Retinal pigment epithelial cell (primary cell): ENCODE results near the gene TEDC2.
"Not testable (repeated sequence)": the region's sequence is repeated elsewhere in the genome, so short reads cannot be mapped to it uniquely, and the experiment has no call there.

Source experiments
- DNase-seq: peaks from one replicate; pipeline ENCODE4 v3.0.0-alpha.2; 2010; ENCODE audit warnings: low read depth
- H3K4me3 ChIP-seq: 2 replicates; pipeline ENCODE4 v1.5.1; 2011; ENCODE audit warnings: mild to moderate bottlenecking, low read length, control low read depth, moderate library complexity
- TF ChIP-seq, protein P1 (sequence below): conservative IDR thresholded peaks from 2 replicates; pipeline ENCODE4 v1.5.1; 2011; ENCODE audit warnings: low read depth, low read length, control low read depth, inconsistent platforms

Gene TEDC2

GRCh38 chr16:2429771-2430663 lies 29.9 kb upstream of the TEDC2 start:
- peak overlapping the region; percentile 70 for H3K4me3 ChIP-seq
- TF ChIP-seq, protein P1, sequence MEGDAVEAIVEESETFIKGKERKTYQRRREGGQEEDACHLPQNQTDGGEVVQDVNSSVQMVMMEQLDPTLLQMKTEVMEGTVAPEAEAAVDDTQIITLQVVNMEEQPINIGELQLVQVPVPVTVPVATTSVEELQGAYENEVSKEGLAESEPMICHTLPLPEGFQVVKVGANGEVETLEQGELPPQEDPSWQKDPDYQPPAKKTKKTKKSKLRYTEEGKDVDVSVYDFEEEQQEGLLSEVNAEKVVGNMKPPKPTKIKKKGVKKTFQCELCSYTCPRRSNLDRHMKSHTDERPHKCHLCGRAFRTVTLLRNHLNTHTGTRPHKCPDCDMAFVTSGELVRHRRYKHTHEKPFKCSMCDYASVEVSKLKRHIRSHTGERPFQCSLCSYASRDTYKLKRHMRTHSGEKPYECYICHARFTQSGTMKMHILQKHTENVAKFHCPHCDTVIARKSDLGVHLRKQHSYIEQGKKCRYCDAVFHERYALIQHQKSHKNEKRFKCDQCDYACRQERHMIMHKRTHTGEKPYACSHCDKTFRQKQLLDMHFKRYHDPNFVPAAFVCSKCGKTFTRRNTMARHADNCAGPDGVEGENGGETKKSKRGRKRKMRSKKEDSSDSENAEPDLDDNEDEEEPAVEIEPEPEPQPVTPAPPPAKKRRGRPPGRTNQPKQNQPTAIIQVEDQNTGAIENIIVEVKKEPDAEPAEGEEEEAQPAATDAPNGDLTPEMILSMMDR: no peak
- DNase-seq: no peak

- TF ChIP-seq, protein P1: peak; percentile 31
- H3K4me3 ChIP-seq: no peak overlapping the region
- DNase-seq: no peak
These were observed 27.6 kb upstream of the TEDC2 start for GRCh38 chr16:2432286-2432685.

DNA sequence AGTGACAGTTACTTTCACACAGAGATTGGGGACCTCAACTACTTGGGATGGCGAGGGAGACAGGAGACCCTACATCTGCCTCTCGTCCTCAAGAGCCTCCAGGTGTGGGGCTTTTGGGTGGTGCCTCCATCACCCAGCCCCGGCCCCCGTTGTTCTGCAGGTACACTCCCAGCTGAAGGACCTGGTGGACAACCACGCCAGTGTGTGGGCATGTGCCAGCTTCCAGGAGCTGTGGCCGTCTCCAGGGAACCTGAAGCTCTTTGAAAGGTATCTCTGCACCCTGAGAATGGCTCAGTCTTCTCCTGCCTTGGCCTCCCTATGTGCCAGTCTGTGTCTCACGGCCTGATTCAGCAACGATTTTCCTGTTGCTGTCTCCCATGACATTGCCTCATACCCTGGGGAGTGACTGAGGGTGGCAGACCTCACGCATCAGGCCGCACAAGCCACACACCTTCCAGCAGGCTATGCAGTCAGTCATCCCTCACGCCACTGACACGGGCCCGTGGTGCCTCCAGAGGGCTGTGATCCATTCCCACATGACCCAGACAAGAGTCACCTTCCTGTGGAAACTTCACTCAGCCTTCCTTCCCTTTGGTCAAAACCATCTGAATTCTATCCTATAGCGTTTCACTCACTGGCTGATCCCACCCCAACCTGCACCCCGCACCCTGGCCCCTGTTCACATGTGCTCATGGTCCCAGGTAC lies 27.0 kb upstream of the TEDC2 start:
- TF ChIP-seq, protein P1: no peak
- no peak for DNase-seq
- H3K4me3 ChIP-seq: no peak overlapping the region

- DNase-seq, H3K4me3 ChIP-seq: not testable (repeated sequence)
These were observed 24.7 kb upstream of the TEDC2 start for GRCh38 chr16:2435236-2435635.

DNA sequence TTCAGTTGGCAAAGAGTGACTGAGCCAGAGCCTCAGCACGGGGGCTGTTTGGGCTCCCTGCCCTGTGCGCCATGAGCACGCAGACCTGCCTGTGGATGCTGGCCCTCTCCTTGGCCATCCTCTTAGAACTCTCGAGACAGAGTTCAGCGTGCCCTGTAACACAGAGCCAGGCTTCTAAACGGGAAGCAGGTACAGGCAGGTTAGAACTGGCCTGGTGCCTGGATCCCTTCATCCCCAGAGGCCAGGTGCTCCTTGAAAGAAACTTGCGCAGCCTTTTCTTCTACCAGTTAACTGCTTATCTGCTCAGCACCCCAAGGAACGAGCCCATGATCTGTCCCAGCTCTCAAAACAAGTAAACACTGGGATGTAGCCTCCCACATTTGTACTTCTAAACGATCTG lies 23.8 kb upstream of the TEDC2 start:
- no peak for DNase-seq
- TF ChIP-seq, protein P1: no peak
- no peak overlapping the region for H3K4me3 ChIP-seq

GRCh38 chr16:2437032-2437790 lies 22.7 kb upstream of the TEDC2 start:
- TF ChIP-seq, protein P1: no peak
- no peak overlapping the region for H3K4me3 ChIP-seq
- no peak for DNase-seq

DNA sequence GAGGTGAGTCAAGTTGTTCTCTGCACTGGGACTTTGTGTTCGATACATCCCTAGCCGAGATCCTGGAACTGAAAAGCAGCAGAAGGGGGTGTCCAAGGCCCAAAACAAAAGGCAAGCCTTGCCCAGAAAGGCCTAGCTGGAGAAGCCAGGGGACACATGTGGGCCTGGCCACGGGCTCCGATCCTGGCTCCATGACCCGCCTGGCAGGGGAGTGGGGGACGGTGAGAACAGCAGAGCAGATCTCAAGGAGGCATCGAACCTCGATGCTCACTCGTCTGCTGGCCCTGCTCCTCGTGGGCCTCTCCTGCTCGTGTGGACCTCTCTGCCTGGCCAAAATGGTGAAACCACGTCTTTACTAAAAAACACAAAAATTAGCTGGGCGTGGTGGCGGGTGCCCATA lies 21.8 kb upstream of the TEDC2 start:
- no peak overlapping the region for H3K4me3 ChIP-seq
- TF ChIP-seq, protein P1: no peak
- DNase-seq: no peak
